ENCODE data around the gene SIRT4. TPM values are rescaled to one million over a fixed set of nuclear protein-coding genes. Genes with fewer than 3 reads are reported as not detected.
A peak's percentile ranks its signal among the peaks of the same experiment; 100 is the strongest.

The SIRT4 gene
- total and polyA plus RNA-seq, 2 of the 13 experiments (the other 11 are each of a cell fraction or from before 2014, with no cell fraction given): 3.4 to 5.8 TPM

- TF ChIP-seq ZNF570 (CRISPR knock-in tag; IDR thresholded peaks at IDR 0.05; ENCODE audit: borderline replicate concordance) (no peak), HNF4G (IDR thresholded peaks at IDR 0.05; ENCODE audit: borderline replicate concordance, low read depth, low read length) (0 out of 2 replicates have a peak, but pooled peaks have one; percentile 11), HNF4G (CRISPR knock-in tag; IDR thresholded peaks at IDR 0.05; ENCODE audit: borderline replicate concordance, low read depth) (no peak), HNRNPL (IDR thresholded peaks at IDR 0.05; ENCODE audit: low read depth, low read length) (peak; percentile 99), GZF1 (CRISPR knock-in tag; IDR thresholded peaks at IDR 0.05) (no peak), PATZ1 (CRISPR knock-in tag; IDR thresholded peaks at IDR 0.05) (peak; percentile 41; the same call in 1 of the 2 replicates), ZBTB33 (CRISPR knock-in tag; IDR thresholded peaks at IDR 0.05) (peak; percentile 53), HNF4A (CRISPR knock-in tag; IDR thresholded peaks at IDR 0.05) (peak; percentile 48)
Measured at GRCh38 chr12:120261951-120262851, 39.9 kb upstream of the SIRT4 start (continued).

All from HepG2 (cell line).